H9 (cell line): ENCODE data around the gene USP21. TPM values are rescaled to one million over a fixed set of nuclear protein-coding genes. Genes with fewer than 3 reads are reported as not detected.
"Not testable (repeated sequence)": the region's sequence is repeated elsewhere in the genome, so short reads cannot be mapped to it uniquely, and the experiment has no call there.

ENCODE experiments used
- DNase-seq: peaks from one replicate; pipeline ENCODE4 v3.0.0-alpha.2; 2017
- H2AFZ ChIP-seq: one replicate; pipeline ENCODE4 v1.6.1; 2013; ENCODE audit warnings: mild to moderate bottlenecking, low read length, control low read depth, moderate library complexity
- H2AK5ac ChIP-seq: 2 replicates; pipeline ENCODE4 v1.6.1; 2013; ENCODE audit warnings: low read length, control low read depth, mixed read lengths; ENCODE audit not compliant: insufficient read length
- H2BK120ac ChIP-seq: one replicate; pipeline ENCODE4 v1.6.1; 2013; ENCODE audit warnings: low read depth, mild to moderate bottlenecking, low read length, control low read depth, inconsistent platforms; ENCODE audit not compliant: poor library complexity, severe bottlenecking
- H2BK12ac ChIP-seq: 2 replicates; pipeline ENCODE4 v1.6.1; 2013; ENCODE audit warnings: low read length, control low read depth, mixed read lengths, low read depth; ENCODE audit not compliant: insufficient read length
- H2BK15ac ChIP-seq: 2 replicates; pipeline ENCODE4 v1.6.1; 2013; ENCODE audit warnings: low read depth, low read length, control low read depth
- H2BK20ac ChIP-seq: one replicate; pipeline ENCODE4 v1.6.1; 2013; ENCODE audit warnings: low read depth, mild to moderate bottlenecking, low read length, control low read depth, inconsistent platforms; ENCODE audit not compliant: poor library complexity, severe bottlenecking
- H2BK5ac ChIP-seq: 2 replicates; pipeline ENCODE4 v1.6.1; 2013; ENCODE audit warnings: low read length, control low read depth, mixed read lengths; ENCODE audit not compliant: insufficient read length
- H3K14ac ChIP-seq: 2 replicates; pipeline ENCODE4 v1.6.1; 2013; ENCODE audit warnings: low read length, control low read depth; ENCODE audit not compliant: insufficient read depth
- H3K18ac ChIP-seq: 2 replicates; pipeline ENCODE4 v1.6.1; 2013; ENCODE audit warnings: low read depth, mild to moderate bottlenecking, mixed read lengths, low read length, control low read depth; ENCODE audit not compliant: insufficient read length
- H3K23ac ChIP-seq: 2 replicates; pipeline ENCODE4 v1.6.1; 2013; ENCODE audit warnings: low read length, control low read depth, mixed read lengths, low read depth; ENCODE audit not compliant: insufficient read length
- H3K23me2 ChIP-seq: 2 replicates; pipeline ENCODE4 v1.6.1; 2013; ENCODE audit warnings: low read depth, mild to moderate bottlenecking, mixed read lengths, low read length, control low read depth; ENCODE audit not compliant: insufficient read length, poor library complexity, severe bottlenecking
- H3K27ac ChIP-seq: 2 replicates; pipeline ENCODE4 v1.5.1; 2013; ENCODE audit warnings: low read length, control low read depth, mixed read lengths, low read depth; ENCODE audit not compliant: insufficient read length
- H3K27me3 ChIP-seq: 2 replicates; pipeline ENCODE4 v1.6.1; 2013; ENCODE audit warnings: low read length, control low read depth, inconsistent platforms; ENCODE audit not compliant: insufficient read depth
- H3K4ac ChIP-seq: 2 replicates; pipeline ENCODE4 v1.6.1; 2013; ENCODE audit warnings: low read depth, mild to moderate bottlenecking, control low read depth, inconsistent platforms, low read length, moderate library complexity
- H3K4me1 ChIP-seq: 2 replicates; pipeline ENCODE4 v1.6.1; 2013; ENCODE audit warnings: low read length, control low read depth, inconsistent platforms; ENCODE audit not compliant: insufficient read depth
- H3K4me2 ChIP-seq: 2 replicates; pipeline ENCODE4 v1.6.1; 2013; ENCODE audit warnings: low read length, control low read depth, mixed read lengths; ENCODE audit not compliant: insufficient read length, insufficient read depth
- H3K56ac ChIP-seq: 2 replicates; pipeline ENCODE4 v1.6.1; 2013; ENCODE audit warnings: low read depth, mild to moderate bottlenecking, mixed read lengths, low read length, control low read depth; ENCODE audit not compliant: insufficient read length
- H3K79me1 ChIP-seq: 2 replicates; pipeline ENCODE4 v1.6.1; 2013; ENCODE audit warnings: low read depth, mild to moderate bottlenecking, moderate library complexity, low read length, control low read depth, inconsistent platforms; ENCODE audit not compliant: insufficient read depth, poor library complexity, severe bottlenecking
- H3K79me2 ChIP-seq: 2 replicates; pipeline ENCODE4 v1.6.1; 2013; ENCODE audit warnings: low read length, control low read depth, inconsistent platforms; ENCODE audit not compliant: insufficient read depth
- H3K9ac ChIP-seq: 2 replicates; pipeline ENCODE4 v1.6.1; 2013; ENCODE audit warnings: low read length, control low read depth, mixed read lengths; ENCODE audit not compliant: insufficient read length; ENCODE audit errors: extremely low read depth
- H3K9me3 ChIP-seq: one replicate; pipeline ENCODE4 v1.6.1; 2013; ENCODE audit warnings: low read depth, low read length, inconsistent platforms; ENCODE audit not compliant: control insufficient read depth
- H3T11ph ChIP-seq: one replicate; pipeline ENCODE4 v1.6.1; 2013; ENCODE audit warnings: mild to moderate bottlenecking, low read length, control low read depth, inconsistent platforms
- H4K20me1 ChIP-seq: one replicate; pipeline ENCODE4 v1.6.1; 2013; ENCODE audit not compliant: control insufficient read depth, insufficient read length, insufficient read depth
- H4K5ac ChIP-seq: 2 replicates; pipeline ENCODE4 v1.6.1; 2013; ENCODE audit warnings: low read depth, mild to moderate bottlenecking, mixed read lengths, low read length, control low read depth; ENCODE audit not compliant: insufficient read length
- H4K8ac ChIP-seq: replicated peaks from 2 replicates; pipeline ENCODE4 v1.6.1; 2013; ENCODE audit warnings: low read length, control low read depth, mixed read lengths, low read depth; ENCODE audit not compliant: insufficient read length
- H4K91ac ChIP-seq: 2 replicates; pipeline ENCODE4 v1.6.1; 2013; ENCODE audit warnings: low read depth, mild to moderate bottlenecking, moderate library complexity, mixed read lengths, low read length, control low read depth; ENCODE audit not compliant: insufficient read length
- H3K27ac Mint-ChIP-seq, 3 experiments: 2 replicates in 2 of 3; 3 replicates in 1 of 3; pipeline ENCODE4 v1.8.0; 2020 to 2021; ENCODE audit warnings: mixed read lengths in 3 of 3, mild to moderate bottlenecking in 1 of 3, moderate library complexity in 1 of 3
- H3K27me3 Mint-ChIP-seq: 2 replicates; pipeline ENCODE4 v1.8.0; 2021; ENCODE audit warnings: low read depth, mild to moderate bottlenecking, moderate library complexity, mixed read lengths
- H3K36me3 Mint-ChIP-seq, 3 experiments: 2 replicates in 2 of 3; 3 replicates in 1 of 3; pipeline ENCODE4 v1.8.0; 2020 to 2021; ENCODE audit warnings: low read depth in 3 of 3, mixed read lengths in 3 of 3; ENCODE audit not compliant: insufficient read depth in 1 of 3
- H3K4me1 Mint-ChIP-seq, 2 experiments: 2 replicates each; pipeline ENCODE4 v1.8.0; 2020; ENCODE audit warnings: mixed read lengths in 2 of 2
- H3K4me3 Mint-ChIP-seq, 2 experiments: 2 replicates in 1 of 2; 3 replicates in 1 of 2; pipeline ENCODE4 v1.8.0; 2020 to 2021; ENCODE audit warnings: mild to moderate bottlenecking in 2 of 2, mixed read lengths in 2 of 2, moderate library complexity in 1 of 2
- H3K9me3 Mint-ChIP-seq, 2 experiments: 2 replicates in 1 of 2; 3 replicates in 1 of 2; pipeline ENCODE4 v1.8.0; 2020; ENCODE audit warnings: mild to moderate bottlenecking in 2 of 2, mixed read lengths in 2 of 2, moderate library complexity in 1 of 2
- WGBS: extraction: QIAGEN DNeasy Blood & Tissue Kit; methylation state at CpG from one replicate; pipeline ENCODE4 v1.1.7; 2013; ENCODE audit warnings: missing lambda C conversion rate, low lambda C conversion rate, mixed read lengths; ENCODE audit not compliant: insufficient read length; ENCODE audit errors: extremely low coverage; 5-methylcytosine and 5-hydroxymethylcytosine counted together
- total RNA-seq: library from RNA; stranded (reverse); gene quantifications from 2 replicates; pipeline ENCODE4 v1.2.1, GENCODE V29; 2021
- TF ChIP-seq, protein P1 (sequence below): fragments of 200-600 bp; sonication (generic); conservative IDR thresholded peaks from 3 replicates; pipeline ENCODE4 v1.8.0; 2021; ENCODE audit warnings: antibody characterized with exemption, mild to moderate bottlenecking

Gene USP21
- total RNA-seq, 1 experiment from 2014 or later = 17.9 TPM

GRCh38 chr1:161115132-161115711 lies 44.1 kb upstream of the USP21 start:
- Histone ChIP-seq H3K4me2 (no peak overlapping the region), H3T11ph (no peak overlapping the region), H3K4ac (no peak overlapping the region), H2BK20ac (no peak overlapping the region), H2BK5ac (no peak overlapping the region), H2AFZ (no peak overlapping the region), H2BK15ac (no peak overlapping the region), H3K4me1 (peaks cover 5% of the 10 kb centered on the region; the same call in 1 of the 2 replicates), H3K23me2 (peaks cover 9% of the 10 kb centered on the region), H3K56ac (no peak overlapping the region), H4K20me1 (no peaks in the 10 kb centered on the region), H4K5ac (no peak overlapping the region), H3K9me3 (no peaks in the 10 kb centered on the region), H2BK12ac (no peak overlapping the region), H4K91ac (no peak overlapping the region), H3K79me1 (peaks cover 3% of the 10 kb centered on the region), H3K9ac (no peak overlapping the region), H3K27me3 (no peaks in the 10 kb centered on the region), H2BK120ac (no peak overlapping the region), H2AK5ac (no peak overlapping the region), H3K14ac (no peak overlapping the region), H3K27ac (no peak overlapping the region), H4K8ac (no peak overlapping the region), H3K79me2 (peaks cover 10% of the 10 kb centered on the region; the same call in 1 of the 2 replicates), H3K18ac (no peak overlapping the region), H3K23ac (no peak overlapping the region)
- TF ChIP-seq, protein P1, sequence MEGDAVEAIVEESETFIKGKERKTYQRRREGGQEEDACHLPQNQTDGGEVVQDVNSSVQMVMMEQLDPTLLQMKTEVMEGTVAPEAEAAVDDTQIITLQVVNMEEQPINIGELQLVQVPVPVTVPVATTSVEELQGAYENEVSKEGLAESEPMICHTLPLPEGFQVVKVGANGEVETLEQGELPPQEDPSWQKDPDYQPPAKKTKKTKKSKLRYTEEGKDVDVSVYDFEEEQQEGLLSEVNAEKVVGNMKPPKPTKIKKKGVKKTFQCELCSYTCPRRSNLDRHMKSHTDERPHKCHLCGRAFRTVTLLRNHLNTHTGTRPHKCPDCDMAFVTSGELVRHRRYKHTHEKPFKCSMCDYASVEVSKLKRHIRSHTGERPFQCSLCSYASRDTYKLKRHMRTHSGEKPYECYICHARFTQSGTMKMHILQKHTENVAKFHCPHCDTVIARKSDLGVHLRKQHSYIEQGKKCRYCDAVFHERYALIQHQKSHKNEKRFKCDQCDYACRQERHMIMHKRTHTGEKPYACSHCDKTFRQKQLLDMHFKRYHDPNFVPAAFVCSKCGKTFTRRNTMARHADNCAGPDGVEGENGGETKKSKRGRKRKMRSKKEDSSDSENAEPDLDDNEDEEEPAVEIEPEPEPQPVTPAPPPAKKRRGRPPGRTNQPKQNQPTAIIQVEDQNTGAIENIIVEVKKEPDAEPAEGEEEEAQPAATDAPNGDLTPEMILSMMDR = no peak
- peak overlapping the region in 1 of 2 experiments; percentile 95; a peak in 1 of 5 replicates for H3K4me3 Mint-ChIP-seq
- no peaks in the 10 kb centered on the region for H3K27me3 Mint-ChIP-seq
- H3K9me3 Mint-ChIP-seq = no peaks in the 10 kb centered on the region
- peaks cover 5 to 13% (median 7%) of the 10 kb centered on the region in 3 experiments; a peak in 6 of 7 replicates for H3K36me3 Mint-ChIP-seq
- WGBS = no CpG with 5 or more reads among the region's 12 CpGs
- DNase-seq = no peak
- peaks cover 23% of the 10 kb centered on the region in 2 experiments for H3K4me1 Mint-ChIP-seq
- H3K27ac Mint-ChIP-seq = no peak overlapping the region

GRCh38 chr1:161115961-161116360 lies 43.3 kb upstream of the USP21 start:
- Mint-ChIP-seq H3K36me3 (peaks cover 8 to 20% (median 14%) of the 10 kb centered on the region in 3 experiments; a peak in 6 of 7 replicates), H3K4me1 (peaks cover 23 to 24% of the 10 kb centered on the region in 2 experiments), H3K4me3 (peak overlapping the region; percentile 95 to 97; a peak in 3 of 5 replicates)
- H3K18ac ChIP-seq, H2BK120ac ChIP-seq, H3K4me1 ChIP-seq, H3K27ac ChIP-seq, H3K14ac ChIP-seq, DNase-seq, H3K23ac ChIP-seq, H2BK5ac ChIP-seq, H3K27me3 Mint-ChIP-seq, H2BK15ac ChIP-seq, H4K5ac ChIP-seq, H4K8ac ChIP-seq, H4K20me1 ChIP-seq, H3T11ph ChIP-seq, H3K9me3 ChIP-seq, H4K91ac ChIP-seq, H3K9me3 Mint-ChIP-seq, H3K27ac Mint-ChIP-seq, H3K4me2 ChIP-seq, H2BK20ac ChIP-seq, H3K23me2 ChIP-seq, H3K9ac ChIP-seq, H3K56ac ChIP-seq, H2AK5ac ChIP-seq, H2AFZ ChIP-seq, H3K79me1 ChIP-seq, H2BK12ac ChIP-seq, H3K4ac ChIP-seq, H3K27me3 ChIP-seq: not testable (repeated sequence)
- peaks cover 10% of the 10 kb centered on the region; the same call in 1 of the 2 replicates for H3K79me2 ChIP-seq
- WGBS = no CpG with 5 or more reads among the region's 6 CpGs
